Chondrocyte (in vitro differentiated cells): ENCODE results near the gene MSLN. TPM values are rescaled to one million over a fixed set of nuclear protein-coding genes. Genes with fewer than 3 reads are reported as not detected.

Source experiments
- DNase-seq: peaks from one replicate; pipeline ENCODE4 v3.0.0; 2021; ENCODE audit warnings: mixed read lengths, low spot score
- H3K27ac Mint-ChIP-seq: one replicate; pipeline ENCODE4 v1.8.0; 2021; ENCODE audit warnings: mild to moderate bottlenecking, moderate library complexity, mixed read lengths; ENCODE audit not compliant: unreplicated experiment
- H3K27me3 Mint-ChIP-seq: 2 replicates; pipeline ENCODE4 v1.8.0; 2021; ENCODE audit warnings: low read depth, mixed read lengths
- H3K36me3 Mint-ChIP-seq: 2 replicates; pipeline ENCODE4 v1.8.0; 2021; ENCODE audit warnings: low read depth, mixed read lengths
- H3K4me1 Mint-ChIP-seq: 2 replicates; pipeline ENCODE4 v1.8.0; 2021; ENCODE audit warnings: low read depth, mild to moderate bottlenecking, mixed read lengths
- H3K4me3 Mint-ChIP-seq: one replicate; pipeline ENCODE4 v1.8.0; 2021; ENCODE audit warnings: mild to moderate bottlenecking, moderate library complexity, mixed read lengths; ENCODE audit not compliant: unreplicated experiment
- H3K9me3 Mint-ChIP-seq: 2 replicates; pipeline ENCODE4 v1.8.0; 2021; ENCODE audit warnings: low read depth, mixed read lengths
- CTCF ChIP-seq: fragments of 200-600 bp; sonication (generic); IDR thresholded peaks from 2 replicates; pipeline ENCODE4 v1.5.0; 2021; ENCODE audit warnings: antibody characterized with exemption, mild to moderate bottlenecking, moderate library complexity
- microRNA-seq: library from miRNA; unstranded; fragments of <30 nt; microRNA quantifications from one replicate; pipeline ENCODE4 v1.2.0, GENCODE V29; 2020; ENCODE audit warnings: borderline number of aligned reads
- total RNA-seq: library from RNA; stranded (reverse); gene quantifications from 3 replicates; pipeline ENCODE4 v1.2.1, GENCODE V29; 2021

Gene MSLN
- total RNA-seq, 1 donor from 2014 or later: not detected

GRCh38 chr16:814974-815373 lies 54.4 kb downstream of the MSLN start:
- peak overlapping the region; percentile 77 for H3K27ac Mint-ChIP-seq
- no peaks in the 10 kb centered on the region for H3K36me3 Mint-ChIP-seq
- H3K27me3 Mint-ChIP-seq: peaks cover 10% of the 10 kb centered on the region
- DNase-seq: no peak
- no peak for TF ChIP-seq CTCF
- H3K4me1 Mint-ChIP-seq: peaks cover 11% of the 10 kb centered on the region
- H3K9me3 Mint-ChIP-seq: peaks cover 3% of the 10 kb centered on the region
- no peak overlapping the region for H3K4me3 Mint-ChIP-seq

GRCh38 chr16:815861-816260 lies 55.3 kb downstream of the MSLN start:
- Mint-ChIP-seq H3K4me3 (no peak overlapping the region), H3K36me3 (no peaks in the 10 kb centered on the region), H3K27me3 (peaks cover 12% of the 10 kb centered on the region), H3K4me1 (peaks cover 11% of the 10 kb centered on the region), H3K9me3 (peaks cover 3% of the 10 kb centered on the region), H3K27ac (no peak overlapping the region)
- no peak for TF ChIP-seq CTCF
- no peak for DNase-seq

GRCh38 chr16:817001-817906 lies 56.7 kb downstream of the MSLN start:
- H3K9me3 Mint-ChIP-seq: no peaks in the 10 kb centered on the region
- no peak overlapping the region for H3K4me3 Mint-ChIP-seq
- H3K36me3 Mint-ChIP-seq: no peaks in the 10 kb centered on the region
- peaks cover 18% of the 10 kb centered on the region for H3K27me3 Mint-ChIP-seq
- H3K27ac Mint-ChIP-seq: no peak overlapping the region
- no peak for DNase-seq
- peaks cover 11% of the 10 kb centered on the region for H3K4me1 Mint-ChIP-seq
- TF ChIP-seq CTCF: no peak

- Mint-ChIP-seq H3K4me1 (peaks cover 11% of the 10 kb centered on the region), H3K36me3 (no peaks in the 10 kb centered on the region)
- DNase-seq: no peak
These were observed 57.6 kb downstream of the MSLN start for GRCh38 chr16:818132-818531.

More at GRCh38 chr16:818132-818531, 57.6 kb downstream of the MSLN start:
- H3K27me3 Mint-ChIP-seq: peaks cover 14% of the 10 kb centered on the region
- no peak overlapping the region for H3K4me3 Mint-ChIP-seq
- no peak overlapping the region for H3K27ac Mint-ChIP-seq
- TF ChIP-seq CTCF: no peak
- no peaks in the 10 kb centered on the region for H3K9me3 Mint-ChIP-seq

Small RNA genes within 50 kb of the gene (microRNA-seq; reads per million reads assigned to microRNA genes)
- gene MIR662: not detected

Other genes starting within 250 kb of the MSLN start
- 28.8 to 32.0 TPM (median 29.7 TPM) in 3 replicates for gene CAPN15, start 233.0 kb upstream of the MSLN start, total RNA-seq
- not detected in 3 replicates for gene PRR35, start 200.3 kb upstream of the MSLN start, total RNA-seq
- gene NHLRC4, start 193.7 kb upstream of the MSLN start, total RNA-seq: not detected in 3 replicates
- gene PIGQ, start 190.8 kb upstream of the MSLN start, total RNA-seq: 34.1 to 57.1 TPM (median 37.3 TPM) in 3 replicates
- 15.2 to 19.6 TPM (median 19.6 TPM) in 3 replicates for gene RAB40C, start 170.7 kb upstream of the MSLN start, total RNA-seq
- 0.36 to 0.56 TPM (median 0.47 TPM) in 3 replicates for gene WFIKKN1, start 129.7 kb upstream of the MSLN start, total RNA-seq
- gene METTL26, start 124.4 kb upstream of the MSLN start, total RNA-seq: 58.9 to 68.5 TPM (median 68.1 TPM) in 3 replicates
- gene MCRIP2, start 118.9 kb upstream of the MSLN start, total RNA-seq: 10.4 to 16.9 TPM (median 15.3 TPM) in 3 replicates
- 17.0 to 36.6 TPM (median 19.2 TPM) in 3 replicates for gene WDR90, start 111.4 kb upstream of the MSLN start, total RNA-seq
- 101 to 109 TPM (median 106 TPM) in 3 replicates for gene RHOT2, start 92.6 kb upstream of the MSLN start, total RNA-seq
- gene RHBDL1, start 85.1 kb upstream of the MSLN start, total RNA-seq: 1.9 to 3.5 TPM (median 3.0 TPM) in 3 replicates
- gene STUB1, start 80.3 kb upstream of the MSLN start, total RNA-seq: 89.7 to 139 TPM (median 96.1 TPM) in 3 replicates
- 38.8 to 56.5 TPM (median 39.2 TPM) in 3 replicates for gene JMJD8, start 76.4 kb upstream of the MSLN start, total RNA-seq
- 12.6 to 17.7 TPM (median 13.7 TPM) in 3 replicates for gene WDR24, start 70.3 kb upstream of the MSLN start, total RNA-seq
- 0.53 to 0.87 TPM (median 0.82 TPM) in 3 replicates for gene FBXL16, start 54.9 kb upstream of the MSLN start, total RNA-seq
- 50.7 to 62.3 TPM (median 58.5 TPM) in 3 replicates for gene METRN, start 45.6 kb upstream of the MSLN start, total RNA-seq
- gene ANTKMT, start 39.6 kb upstream of the MSLN start, total RNA-seq: 31.6 to 42.4 TPM (median 38.2 TPM) in 3 replicates
- 1.8 to 3.9 TPM (median 2.5 TPM) in 3 replicates for gene CCDC78, start 34.3 kb upstream of the MSLN start, total RNA-seq
- gene HAGHL, start 33.6 kb upstream of the MSLN start, total RNA-seq: 7.9 to 20.6 TPM (median 15.0 TPM) in 3 replicates
- 20.5 to 26.6 TPM (median 22.1 TPM) in 3 replicates for gene CIAO3, start 19.7 kb upstream of the MSLN start, total RNA-seq
- gene RPUSD1, start 27.6 kb downstream of the MSLN start, total RNA-seq: 17.6 to 21.6 TPM (median 19.6 TPM) in 3 replicates
- gene CHTF18, start 27.9 kb downstream of the MSLN start, total RNA-seq: 12.8 to 35.9 TPM (median 13.3 TPM) in 3 replicates
- not detected in 3 replicates for gene GNG13, start 40.0 kb downstream of the MSLN start, total RNA-seq
- gene LMF1, start 210.2 kb downstream of the MSLN start, total RNA-seq: 21.6 to 25.6 TPM (median 21.7 TPM) in 3 replicates
- gene SOX8, start 221.0 kb downstream of the MSLN start, total RNA-seq: 0.10 to 0.15 TPM (median 0.15 TPM) in 3 replicates